HFF-Myc (cell line): ENCODE results near the gene INCA1.

Experiments
- DNase-seq: peaks from one replicate; pipeline ENCODE4 v3.0.0-alpha.2; 2011; ENCODE audit warnings: low read depth; ENCODE audit errors: extremely low read depth
- H3K4me3 ChIP-seq: replicated peaks from 2 replicates; pipeline ENCODE4 v1.5.1; 2011; ENCODE audit warnings: low read depth, mild to moderate bottlenecking, control low read depth, low read length
- CTCF ChIP-seq: IDR thresholded peaks from 2 replicates; pipeline ENCODE4 v1.5.1; 2012; ENCODE audit warnings: mild to moderate bottlenecking, low read depth, low read length, control low read depth; ENCODE audit errors: missing control alignments

The INCA1 gene

GRCh38 chr17:4945944-4946280 lies 51.4 kb downstream of the INCA1 start:
- DNase-seq: no peak
- H3K4me3 ChIP-seq: peak overlapping the region; percentile 97
- TF ChIP-seq CTCF: no peak

GRCh38 chr17:4945176-4945943 lies 52.0 kb downstream of the INCA1 start:
- peak overlapping the region; percentile 97 for H3K4me3 ChIP-seq
- DNase-seq: peak; percentile 81
- TF ChIP-seq CTCF: no peak

- peak overlapping the region; percentile 97 for H3K4me3 ChIP-seq
- no peak for DNase-seq
- TF ChIP-seq CTCF: no peak
Measured at GRCh38 chr17:4944554-4945175, 52.7 kb downstream of the INCA1 start.

GRCh38 chr17:4944163-4944553 lies 53.2 kb downstream of the INCA1 start:
- no peak for DNase-seq
- TF ChIP-seq CTCF: no peak
- no peak overlapping the region for H3K4me3 ChIP-seq

- no peak overlapping the region for H3K4me3 ChIP-seq
- no peak for TF ChIP-seq CTCF
- DNase-seq: no peak
Measured at GRCh38 chr17:4942760-4943508, 54.4 kb downstream of the INCA1 start.

GRCh38 chr17:4941319-4941610 lies 56.1 kb downstream of the INCA1 start:
- peak overlapping the region; percentile 99 for H3K4me3 ChIP-seq
- DNase-seq: no peak
- no peak for TF ChIP-seq CTCF
